HG03135 (cell line): ENCODE measurements around the gene DOK7.

ENCODE experiments used
- ATAC-seq: cut with Tn5 transposase; IDR thresholded peaks from one replicate; pipeline ENCODE4 v1.9.1; 2021; ENCODE audit warnings: mild to moderate bottlenecking, moderate library complexity; ENCODE audit not compliant: unreplicated experiment

Gene DOK7

DNA sequence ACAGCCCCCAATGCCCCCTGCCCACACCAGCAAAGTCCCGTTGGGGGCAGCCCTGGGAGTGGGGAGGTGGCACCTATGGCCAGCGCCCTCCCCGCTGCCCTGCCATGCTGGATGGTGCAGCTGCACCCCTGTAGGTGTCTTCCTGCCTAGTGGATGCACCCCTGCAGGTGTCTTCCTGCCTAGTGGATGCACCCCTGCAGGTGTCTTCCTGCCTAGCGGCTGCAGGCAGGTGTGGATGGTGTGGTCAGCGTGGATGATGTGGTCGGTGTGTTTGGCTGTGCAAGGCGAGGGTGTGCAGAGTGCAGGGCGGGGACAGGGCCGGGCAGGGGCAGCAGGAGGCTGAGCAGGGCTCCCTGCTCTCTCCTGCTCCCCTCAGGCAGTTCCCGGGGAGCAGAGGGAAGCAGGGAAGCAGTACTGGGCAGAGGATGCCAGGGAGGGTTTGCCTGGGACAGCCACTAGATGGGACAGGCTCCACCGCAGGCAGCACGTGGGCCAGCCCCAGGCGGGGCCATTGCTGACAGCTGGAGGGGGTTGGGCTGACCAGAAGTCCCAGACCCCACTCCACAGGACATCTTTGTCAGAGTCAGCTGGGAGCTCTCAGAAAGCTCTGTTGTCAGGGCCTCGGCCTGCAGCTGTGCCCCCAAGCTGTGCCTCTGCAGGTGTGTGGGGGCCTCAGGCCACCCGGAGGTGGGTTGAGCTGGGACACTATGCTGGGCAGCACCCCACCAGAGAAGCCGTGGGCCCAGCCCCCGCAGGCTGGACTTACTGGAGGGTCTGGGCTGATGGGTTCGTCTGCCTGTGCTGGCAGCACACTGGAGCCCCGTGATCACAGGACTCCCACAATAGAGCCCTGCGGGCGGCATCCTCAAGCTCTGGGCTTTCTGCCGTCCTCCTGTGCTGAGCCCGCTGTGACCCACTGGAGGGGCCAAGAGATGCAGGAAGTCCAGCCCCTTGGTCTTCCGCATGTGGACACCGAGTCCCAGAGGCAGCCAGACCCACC is 23.7 kb downstream of the DOK7 start:
- ATAC-seq: no peak

DNA sequence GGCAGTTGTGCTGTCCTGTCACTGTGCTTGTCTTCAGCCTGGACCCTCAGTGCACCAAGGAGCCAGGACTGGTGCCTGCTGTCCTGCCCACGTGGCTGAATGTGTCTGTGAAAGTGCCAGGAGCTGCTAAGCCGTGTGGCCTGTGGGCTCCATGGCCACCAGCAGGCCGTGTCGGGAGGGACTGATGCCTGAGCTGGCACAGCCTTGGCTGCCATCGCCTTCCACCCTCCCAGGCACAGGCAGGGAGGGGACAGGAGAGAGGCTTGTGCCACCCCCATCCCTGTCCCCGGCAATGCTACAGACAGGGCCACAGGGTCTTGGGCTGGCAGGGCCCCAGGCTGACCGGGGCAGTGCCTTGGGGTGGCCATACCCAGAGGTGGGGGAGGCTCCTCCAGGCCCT is 24.8 kb downstream of the DOK7 start:
- ATAC-seq: no peak

DNA sequence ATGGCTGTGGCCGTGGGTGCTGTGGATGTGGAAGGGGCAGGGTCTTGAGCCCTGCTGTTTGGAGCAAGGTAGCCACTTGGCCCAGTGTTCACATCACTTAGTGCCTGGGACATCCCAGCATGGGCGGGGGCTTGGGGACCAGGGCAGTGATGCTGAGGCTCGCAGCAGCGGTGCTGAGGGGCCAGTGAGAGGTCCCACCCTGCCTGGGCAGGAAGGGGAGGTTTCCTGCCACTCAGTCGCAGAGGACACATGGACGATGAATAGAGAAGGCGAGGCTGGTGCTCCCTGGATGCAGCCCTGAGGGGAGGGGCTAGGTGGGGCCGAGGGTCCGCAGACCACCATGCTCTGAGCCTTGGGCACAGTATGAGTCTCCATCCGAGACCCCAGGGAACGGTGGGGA is 25.7 kb downstream of the DOK7 start:
- ATAC-seq: no peak

DNA sequence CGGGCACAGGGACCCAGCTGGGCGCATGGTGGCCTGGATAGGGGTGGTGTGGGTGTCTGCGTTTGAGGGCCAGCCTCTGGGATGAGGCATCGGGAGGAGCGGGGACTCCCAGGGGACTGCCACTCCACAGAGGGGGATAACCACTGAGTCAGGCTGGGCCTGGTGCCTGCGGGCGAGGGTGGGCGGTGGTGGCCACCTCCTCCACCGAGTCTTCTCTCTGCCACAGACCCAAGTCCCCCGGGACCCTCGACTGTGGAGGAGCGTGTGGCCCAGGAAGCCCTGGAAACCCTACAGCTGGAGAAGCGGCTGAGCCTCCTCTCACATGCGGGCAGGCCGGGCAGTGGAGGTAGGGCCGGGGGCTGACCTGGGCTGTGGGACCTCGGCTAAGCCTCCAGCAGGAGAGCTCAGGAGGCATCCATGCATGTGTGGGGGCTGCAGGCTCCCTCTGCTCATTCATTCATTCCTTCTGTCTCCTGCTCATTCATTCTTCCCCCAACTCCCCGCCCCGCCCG is 26.4 kb downstream of the DOK7 start:
- no peak for ATAC-seq

DNA sequence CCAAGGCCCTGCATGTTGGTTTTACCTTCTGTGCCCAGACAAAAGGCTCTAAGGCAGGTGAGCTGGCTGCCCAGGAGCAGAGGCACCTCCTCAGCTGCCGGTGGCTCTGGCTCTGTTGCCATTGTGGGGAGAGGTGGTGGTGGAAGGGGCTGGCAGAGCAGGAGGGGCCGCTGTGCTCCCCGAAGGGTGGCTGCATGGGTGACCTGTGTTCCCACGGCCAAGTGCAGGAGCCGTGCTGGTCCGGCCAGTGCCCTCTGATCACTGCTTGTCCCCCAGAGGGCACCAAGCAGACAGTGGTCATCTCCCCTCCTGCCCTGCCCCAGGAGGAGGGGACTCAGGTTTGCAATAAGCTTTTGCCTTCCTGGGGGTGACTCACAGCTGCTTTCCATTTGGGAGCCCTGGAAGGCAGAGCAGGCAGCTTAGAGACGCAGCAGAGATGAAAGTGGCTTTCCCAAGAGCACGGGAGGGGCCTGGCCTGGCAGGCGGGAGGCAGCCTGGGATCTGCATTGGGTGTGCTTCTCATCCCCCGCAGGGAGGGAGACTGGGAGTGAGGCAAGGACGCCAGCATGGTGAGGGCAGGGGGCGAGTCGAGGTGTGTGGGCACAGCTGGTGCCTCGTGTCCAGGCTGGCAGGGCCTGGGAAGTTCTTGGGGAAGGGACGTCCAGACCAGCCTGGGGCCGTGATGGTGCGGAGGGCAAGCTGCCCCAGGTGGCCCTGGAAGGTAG is 28.7 kb downstream of the DOK7 start:
- no peak for ATAC-seq

DNA sequence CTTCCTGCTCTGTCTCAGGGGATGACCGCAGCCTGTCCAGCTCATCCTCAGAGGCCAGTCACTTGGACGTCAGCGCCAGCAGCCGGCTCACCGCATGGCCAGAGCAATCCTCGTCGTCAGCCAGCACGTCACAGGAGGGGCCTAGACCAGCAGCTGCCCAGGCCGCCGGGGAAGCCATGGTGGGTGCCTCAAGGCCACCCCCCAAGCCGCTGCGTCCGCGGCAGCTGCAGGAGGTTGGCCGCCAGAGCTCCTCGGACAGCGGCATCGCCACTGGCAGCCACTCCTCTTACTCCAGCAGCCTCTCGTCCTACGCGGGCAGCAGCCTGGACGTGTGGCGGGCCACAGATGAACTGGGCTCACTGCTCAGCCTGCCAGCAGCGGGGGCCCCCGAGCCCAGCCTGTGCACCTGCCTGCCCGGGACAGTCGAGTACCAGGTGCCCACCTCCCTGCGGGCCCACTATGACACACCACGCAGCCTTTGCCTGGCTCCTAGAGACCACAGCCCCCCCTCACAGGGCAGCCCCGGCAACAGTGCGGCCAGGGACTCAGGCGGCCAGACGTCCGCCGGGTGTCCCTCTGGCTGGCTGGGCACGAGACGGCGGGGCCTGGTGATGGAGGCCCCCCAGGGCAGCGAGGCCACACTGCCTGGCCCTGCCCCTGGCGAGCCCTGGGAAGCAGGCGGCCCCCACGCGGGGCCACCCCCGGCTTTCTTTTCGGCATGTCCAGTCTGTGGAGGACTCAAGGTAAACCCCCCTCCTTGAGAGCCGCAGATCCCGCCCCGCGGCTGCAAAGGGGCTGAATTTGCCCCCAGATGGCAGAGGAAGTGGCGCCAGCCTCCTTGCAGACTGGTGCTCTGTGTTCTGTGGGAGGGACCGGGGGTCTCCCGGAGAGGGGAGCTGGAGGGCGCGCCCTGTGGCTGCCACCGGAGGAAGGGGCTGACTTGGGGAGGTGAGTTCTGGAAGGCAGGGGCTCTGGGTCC is 29.9 kb downstream of the DOK7 start:
- ATAC-seq: no peak

DNA sequence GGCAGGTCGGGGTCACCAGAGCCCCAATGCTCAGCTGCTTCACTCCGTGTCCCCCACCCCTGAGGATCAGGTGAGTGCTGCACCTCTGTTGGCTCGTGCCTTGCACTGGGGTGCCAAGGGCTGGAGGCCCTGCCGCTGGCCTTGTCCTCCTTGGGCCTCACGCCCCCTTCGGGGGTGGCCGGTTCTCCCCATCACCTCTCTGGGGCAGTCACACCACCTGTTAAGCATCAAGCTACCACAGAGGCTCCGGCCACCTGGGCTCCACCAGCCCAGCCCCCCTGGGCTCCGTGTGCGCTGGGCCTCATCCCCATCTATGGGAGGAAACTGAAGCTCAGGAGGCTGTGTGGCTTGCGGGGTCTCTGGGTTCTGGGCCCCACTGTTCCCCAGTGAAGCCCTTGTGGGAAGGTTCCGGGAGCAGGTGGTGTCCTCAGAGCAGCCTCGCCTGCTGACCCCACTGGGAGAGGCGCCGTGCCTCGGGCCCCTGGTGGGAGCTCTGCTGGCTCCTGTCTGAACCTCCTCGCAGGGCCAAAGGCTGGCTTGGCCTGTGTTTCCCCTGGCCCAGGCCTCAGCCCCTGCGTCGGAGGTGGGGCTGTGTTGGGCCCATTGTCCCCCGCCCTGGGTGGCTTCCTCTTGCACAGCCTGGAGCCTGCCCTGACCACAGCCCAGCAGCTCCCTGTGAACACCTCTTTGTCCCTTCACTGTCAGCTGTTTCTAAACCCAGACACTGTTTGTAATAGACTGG is 30.8 kb downstream of the DOK7 start:
- no peak for ATAC-seq

DNA sequence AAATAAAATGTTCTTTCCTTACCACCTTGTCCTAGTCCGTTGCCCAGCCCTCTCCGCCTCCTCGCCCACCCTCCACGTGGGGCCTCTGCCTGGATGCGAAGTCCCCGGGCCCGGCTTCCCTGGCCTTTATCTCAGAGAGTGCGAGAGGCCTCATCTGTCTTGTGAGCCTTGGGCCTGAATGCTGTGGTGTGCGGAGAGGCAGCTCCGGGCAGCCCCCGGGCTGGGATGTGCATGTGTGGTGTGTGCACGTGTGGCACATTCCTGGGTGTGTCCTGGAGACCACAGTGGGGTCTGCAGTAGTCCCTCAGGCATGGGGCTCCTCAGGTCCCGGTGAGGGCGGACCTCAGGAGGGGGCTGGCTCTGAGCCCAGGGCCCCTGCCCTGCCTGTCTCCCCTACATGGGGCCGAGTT is 31.4 kb downstream of the DOK7 start:
- ATAC-seq: no peak

DNA sequence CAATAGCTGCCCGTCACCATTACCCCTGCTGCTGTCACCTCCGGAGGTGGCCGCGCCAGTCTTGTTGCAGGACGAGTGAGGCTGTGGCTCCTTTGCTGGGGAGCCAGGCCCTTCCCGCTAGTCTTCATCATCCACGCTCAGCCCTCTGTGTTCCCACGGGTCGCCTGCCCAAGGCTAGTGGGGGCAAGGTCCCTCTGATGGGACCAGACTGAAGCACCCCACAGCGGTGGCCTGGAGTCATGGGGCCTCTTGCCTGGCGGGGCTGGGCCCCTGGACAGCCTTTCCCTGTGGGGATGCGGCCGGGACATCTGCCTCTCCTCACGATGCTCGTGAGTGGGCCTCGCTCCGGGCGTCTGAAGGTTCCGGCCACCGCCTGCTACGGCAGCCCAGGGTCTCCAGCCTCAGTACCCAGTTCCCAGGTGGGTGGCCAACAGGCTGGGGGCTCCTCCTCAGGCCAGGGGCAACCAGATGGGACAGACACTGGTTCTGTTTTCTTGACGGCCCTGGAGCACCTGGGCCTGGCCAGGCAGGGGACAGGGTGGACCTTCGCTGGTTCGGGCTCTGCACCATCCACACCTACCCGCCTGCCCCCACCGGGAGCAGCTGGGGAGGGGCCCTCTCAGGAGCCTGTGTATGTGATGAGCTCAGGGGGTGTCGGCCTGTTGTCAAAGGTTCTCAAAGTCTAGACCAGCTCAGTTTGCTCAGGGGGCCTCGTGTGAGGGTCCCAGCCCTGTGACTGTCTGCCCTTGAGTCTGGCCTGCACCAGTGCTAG is 32.3 kb downstream of the DOK7 start:
- no peak for ATAC-seq

DNA sequence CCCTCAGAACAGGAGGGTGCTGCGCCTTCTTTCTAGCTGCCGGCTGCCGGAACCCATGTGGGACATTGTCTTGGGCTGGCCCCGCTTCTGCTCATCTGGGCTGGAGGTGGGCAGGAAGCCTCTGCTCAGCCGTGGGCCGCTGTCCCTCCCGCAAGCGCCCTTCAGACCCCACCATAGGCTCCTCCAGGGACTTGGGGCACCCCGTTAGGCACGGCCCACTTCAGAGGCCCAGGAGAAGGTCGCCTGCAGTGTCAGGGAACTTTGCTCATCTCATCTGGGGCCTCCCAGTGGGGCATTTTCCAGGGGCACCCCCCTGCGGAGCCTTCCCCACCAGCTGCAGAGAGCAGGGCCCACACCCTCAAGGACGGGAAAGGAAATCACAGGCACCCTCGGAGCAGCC is 32.9 kb downstream of the DOK7 start:
- no peak for ATAC-seq

DNA sequence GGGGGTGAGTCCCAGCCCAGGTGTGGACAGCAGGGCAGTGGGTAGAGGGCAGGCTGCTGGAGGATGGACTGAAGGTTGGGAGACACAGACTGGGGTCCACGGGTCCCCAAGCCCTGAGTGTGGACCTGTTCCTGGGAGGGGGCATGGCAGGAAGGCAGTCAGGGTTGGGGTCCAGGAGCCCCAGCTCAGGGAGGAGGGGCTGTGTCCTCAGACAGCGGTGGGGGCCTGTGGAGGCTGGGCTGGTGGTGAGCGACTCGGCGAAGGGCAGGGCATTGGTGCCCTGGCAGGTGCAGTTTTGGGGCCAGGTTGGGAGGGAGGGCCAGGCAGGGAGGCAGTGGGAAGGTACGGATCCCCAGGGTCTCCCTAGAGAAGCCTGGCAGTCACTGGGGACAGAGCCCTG is 34.0 kb downstream of the DOK7 start:
- ATAC-seq: no peak

DNA sequence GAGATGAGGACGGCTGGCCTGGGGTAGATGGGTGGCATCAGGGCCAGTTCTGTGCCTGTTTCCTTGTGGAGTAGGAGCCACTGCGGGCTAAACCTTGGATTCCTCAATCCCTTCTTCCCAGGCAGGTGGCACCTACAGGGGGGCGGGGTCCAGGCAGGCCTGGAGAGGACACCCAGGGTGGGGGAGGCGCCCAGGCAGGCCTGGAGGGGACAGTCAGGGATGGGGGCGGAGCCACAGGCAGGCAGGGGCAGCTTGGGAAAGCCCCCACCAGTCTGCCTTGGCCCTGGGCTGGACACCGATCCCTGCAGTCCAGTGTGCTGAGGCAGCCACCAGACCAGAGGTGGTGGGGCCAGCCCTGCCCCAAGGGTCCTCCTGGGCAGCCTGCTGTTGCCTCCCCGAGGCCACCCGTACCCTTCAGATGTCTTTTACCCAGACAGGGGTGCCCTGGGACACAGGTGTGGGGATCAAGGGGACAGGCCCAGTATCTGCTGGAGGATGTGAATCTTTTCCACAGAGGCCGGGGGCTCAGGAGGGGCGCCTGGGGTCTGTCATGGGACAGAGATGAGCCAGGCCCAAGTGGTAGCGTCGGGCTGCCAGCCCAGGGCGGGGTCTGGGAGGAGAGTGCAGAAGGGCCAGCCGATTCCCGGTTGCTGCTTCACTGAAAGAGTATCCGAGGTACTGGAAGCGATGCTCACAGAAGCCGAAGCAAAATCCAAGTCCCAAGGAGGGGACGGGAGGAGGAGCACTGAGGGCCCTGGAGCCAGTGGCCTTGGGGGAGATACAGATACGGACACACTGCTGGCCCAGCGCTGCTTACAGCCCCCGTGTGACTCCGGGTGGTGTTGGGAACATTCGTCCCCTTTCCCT is 34.6 kb downstream of the DOK7 start:
- no peak for ATAC-seq

DNA sequence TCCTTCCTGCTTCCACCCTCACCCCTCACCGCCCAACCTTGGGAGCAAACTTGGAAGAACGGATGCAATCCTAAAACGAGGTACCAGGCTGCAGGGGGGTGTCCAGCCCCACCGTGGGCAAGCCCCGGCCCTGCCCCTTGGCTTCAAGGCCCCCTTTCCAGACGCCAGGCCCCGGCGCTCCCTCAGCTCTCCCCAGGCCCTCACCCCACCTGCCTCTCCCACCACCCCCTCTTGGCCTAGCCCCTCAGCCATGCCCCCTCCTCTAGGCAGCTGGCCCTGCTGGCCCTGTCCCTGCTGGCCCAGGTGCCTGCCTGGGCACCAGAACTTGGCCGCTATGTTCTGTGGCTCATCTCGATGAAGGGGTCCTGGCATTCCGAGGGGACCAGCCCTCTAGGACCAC is 35.3 kb downstream of the DOK7 start:
- no peak for ATAC-seq

DNA sequence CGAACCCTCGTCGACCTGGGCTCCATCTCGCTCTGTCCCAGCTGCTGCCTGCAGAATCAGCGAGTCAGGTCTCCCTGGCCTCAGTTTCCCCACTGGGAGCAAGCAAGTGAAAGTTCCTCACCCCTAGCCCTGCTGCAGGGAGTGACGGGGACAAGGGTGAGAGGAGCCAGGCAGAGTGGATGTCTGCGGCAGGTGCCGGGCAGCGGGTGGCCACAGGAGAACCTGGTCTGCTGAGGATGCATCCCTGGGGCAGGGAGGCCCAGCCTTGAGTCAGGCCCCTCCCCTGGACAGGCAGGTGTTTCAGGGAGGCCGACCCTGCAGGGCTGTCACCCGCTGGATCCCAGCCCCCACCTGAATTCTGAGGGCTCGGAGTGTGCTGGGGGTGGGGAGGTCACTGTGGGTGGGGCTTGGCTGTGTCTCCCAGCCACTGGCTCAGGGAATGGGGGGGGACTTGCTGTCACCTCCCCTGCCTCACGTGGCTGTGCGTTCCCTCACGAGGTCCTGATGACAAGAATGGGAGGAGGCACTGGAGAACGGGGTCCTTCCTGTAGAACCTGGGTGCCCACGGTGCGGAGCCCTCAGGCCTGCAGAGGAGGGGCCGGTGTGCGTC is 35.9 kb downstream of the DOK7 start:
- ATAC-seq: no peak

DNA sequence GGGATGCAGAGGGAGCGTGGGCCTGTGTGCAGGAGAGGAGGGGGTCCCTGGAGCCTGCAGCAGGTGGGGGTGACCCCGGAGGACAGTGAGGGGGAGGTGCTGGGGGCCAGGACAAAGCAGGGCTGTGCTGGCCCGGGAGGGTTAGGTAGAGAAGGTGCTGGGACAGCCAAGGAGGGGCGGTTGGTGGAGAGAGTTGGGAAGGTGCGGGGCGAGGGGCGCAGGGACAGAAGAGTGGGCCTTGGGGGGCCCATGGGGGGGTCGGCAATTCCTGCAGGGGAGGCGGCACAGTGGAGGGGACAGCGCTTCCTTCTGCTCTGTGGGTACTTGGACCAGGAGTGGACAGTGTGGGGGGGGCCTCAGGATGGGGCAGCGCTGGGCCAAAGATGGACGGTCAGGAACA is 36.6 kb downstream of the DOK7 start:
- no peak for ATAC-seq

DNA sequence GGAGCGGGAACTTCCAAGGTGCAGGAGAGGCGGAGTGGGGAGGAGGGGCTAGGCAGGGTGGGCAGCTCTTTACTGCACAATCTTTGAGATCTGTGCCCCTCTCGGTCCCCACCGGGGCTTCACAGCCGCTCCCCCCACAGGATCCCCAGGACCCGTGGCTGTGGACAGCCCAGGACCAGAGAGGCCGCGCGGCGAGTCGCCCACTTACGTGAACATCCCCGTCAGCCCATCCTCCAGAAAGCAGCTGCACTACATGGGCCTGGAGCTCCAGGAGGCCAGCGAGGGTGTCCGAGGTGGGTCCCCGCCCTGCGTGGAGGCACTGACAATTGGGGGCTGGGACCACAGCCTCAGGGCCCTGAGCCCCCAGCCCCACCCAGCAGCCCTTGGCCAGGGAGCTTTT is 37.0 kb downstream of the DOK7 start:
- no peak for ATAC-seq

DNA sequence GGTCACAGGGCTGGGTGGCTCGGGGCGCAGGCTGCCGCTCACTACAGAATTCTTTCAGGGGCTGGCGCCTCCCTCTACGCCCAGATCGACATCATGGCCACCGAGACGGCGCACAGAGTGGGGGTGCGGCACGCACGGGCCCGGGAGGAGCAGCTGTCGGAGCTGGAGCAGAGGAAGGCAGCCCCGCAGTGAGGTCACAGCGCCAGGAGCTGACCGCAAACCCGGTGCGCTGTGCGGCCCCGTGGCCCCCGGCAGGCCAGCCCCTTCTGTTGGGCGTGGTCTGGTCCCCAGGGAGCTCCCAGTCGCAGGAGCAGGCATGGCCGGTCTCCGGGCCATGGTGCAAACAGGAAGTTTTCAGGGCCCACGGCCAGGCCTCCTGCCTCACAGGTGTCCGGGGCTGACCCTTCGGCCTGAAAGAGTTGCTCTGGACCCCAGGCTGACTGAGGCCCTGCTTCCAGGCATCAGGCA is 37.6 kb downstream of the DOK7 start:
- ATAC-seq: no peak
